SU-DHL-6 (cell line): ENCODE measurements around the gene RNF111.

Experiments
- CTCF ChIP-seq: fragments of 200-600 bp; sonication (generic); IDR thresholded peaks from one replicate; pipeline ENCODE4 v1.5.1; 2017; ENCODE audit warnings: antibody characterized with exemption, mild to moderate bottlenecking, low read length, moderate library complexity; ENCODE audit not compliant: insufficient read depth, poor library complexity, severe bottlenecking
- EZH2phosphoT487 ChIP-seq: fragments of 200-600 bp; sonication (generic), shearing (Covaris generic); conservative IDR thresholded peaks from 2 replicates; pipeline ENCODE4 v1.6.1; 2018; ENCODE audit warnings: mild to moderate bottlenecking, antibody characterized with exemption, low read length, moderate library complexity, mixed read lengths

GRCh38 chr15:59022188-59022587 lies 34.7 kb downstream of the RNF111 start:
- no peak for TF ChIP-seq CTCF
- TF ChIP-seq EZH2phosphoT487 = no peak
